Measurements from ENCODE around the gene DLEC1. TPM values are rescaled to one million over a fixed set of nuclear protein-coding genes. Genes with fewer than 3 reads are reported as not detected.

The DLEC1 gene
- total and polyA plus RNA-seq, 2 of the 4 experiments (the other 2 are of a cell fraction), result 0.03 TPM; not detected in 1

GRCh38 chr3:38083871-38084333, 44.9 kb downstream of the DLEC1 start:
- TF ChIP-seq RAD21 (IDR thresholded peaks at IDR 0.05; ENCODE audit: low read length), result no peak
- no peak for TF ChIP-seq MXI1 (IDR thresholded peaks at IDR 0.05; ENCODE audit: borderline replicate concordance, low read depth, low read length)
- no peak for TF ChIP-seq CHD1 (IDR thresholded peaks at IDR 0.05; ENCODE audit: low read depth, low read length)
- TF ChIP-seq RFX5 (IDR thresholded peaks at IDR 0.05; ENCODE audit: low read depth, low read length), result no peak
- no peak for TF ChIP-seq RCOR1 (IDR thresholded peaks at IDR 0.05; ENCODE audit: insufficient replicate concordance, low read length)
- TF ChIP-seq SMC3 (IDR thresholded peaks at IDR 0.05; ENCODE audit: low read depth, low read length), result no peak
- no peak for TF ChIP-seq NFE2L2 (IDR thresholded peaks at IDR 0.05; ENCODE audit: low read depth, low read length)
- TF ChIP-seq FOS (IDR thresholded peaks at IDR 0.05; ENCODE audit: low read depth, low read length), result no peak
- no peak for TF ChIP-seq MAZ (IDR thresholded peaks at IDR 0.05; ENCODE audit: borderline replicate concordance, low read depth, low read length)
- TF ChIP-seq USF2 (IDR thresholded peaks at IDR 0.05; ENCODE audit: low read depth, low read length), result no peak
- no peak for TF ChIP-seq ELK1 (IDR thresholded peaks at IDR 0.05; ENCODE audit: borderline replicate concordance, low read depth, low read length)
- TF ChIP-seq CTCF (conservative IDR thresholded peaks at IDR 0.05; ENCODE audit: low read depth, low read length), result no peak
- no peak for TF ChIP-seq MAFK (IDR thresholded peaks at IDR 0.05; ENCODE audit: low read depth, low read length)
- TF ChIP-seq POLR2A (IDR thresholded peaks at IDR 0.05; ENCODE audit: low read depth, low read length), result no peak
- TF ChIP-seq CEBPB (IDR thresholded peaks at IDR 0.05; ENCODE audit: low read depth, low read length), result no peak
- no peak for TF ChIP-seq BHLHE40 (IDR thresholded peaks at IDR 0.05; ENCODE audit: low read depth, low read length)
- no peak overlapping the region for H2BK20ac ChIP-seq (ENCODE audit: low read depth, low read length)
- no peak overlapping the region for H2BK5ac ChIP-seq (ENCODE audit: low read depth, low read length, poor library complexity, severe bottlenecking)
- H2BK120ac ChIP-seq (ENCODE audit: low read depth, low read length), result no peak overlapping the region
- H2BK15ac ChIP-seq (ENCODE audit: low read depth, low read length), result no peak overlapping the region
- H3K4me3 ChIP-seq (ENCODE audit: insufficient read depth, low read depth, low read length), result no peak overlapping the region
- in situ Hi-C loops (cut with MboI; ENCODE audit: low sequenced_read_pairs), result no loop called here
- no peak overlapping the region for H3K4me2 ChIP-seq (ENCODE audit: low read depth, low read length)
- H3K9me1 ChIP-seq (ENCODE audit: insufficient read depth, low read length), result no peaks in the 10 kb centered on the region
- H2AK5ac ChIP-seq (ENCODE audit: low read depth, low read length), result no peak overlapping the region
- H3K23ac ChIP-seq (ENCODE audit: low read depth, low read length), result no peak overlapping the region
- H3K4me1 ChIP-seq (ENCODE audit: control insufficient read depth, insufficient read depth, low read length), result no peaks in the 10 kb centered on the region
- 97% methylated on average over 6 of the region's 13 CpGs; no CpG with 5 or more reads in 1 of the 2 experiments for whole genome bisulfite sequencing, 2 experiments (ENCODE audit: extremely low coverage in 2 of 2, insufficient read length in 1 of 2)
- DNase-seq, result no peak
- no peak for ATAC-seq (ENCODE audit: low read depth)
- no peak overlapping the region for H3K18ac ChIP-seq (ENCODE audit: low read depth, low read length)
- no TSS peak for BruUV-seq (replicated peaks)
- H3K4ac ChIP-seq (ENCODE audit: low read depth, low read length), result no peak overlapping the region
- no peaks in the 10 kb centered on the region for H3K79me1 ChIP-seq (ENCODE audit: low read depth in 1 of 2, low read length in 2 of 2)
- H4K8ac ChIP-seq (ENCODE audit: low read depth in 2 of 2, low read length in 2 of 2), result no peak overlapping the region
- intact Hi-C loops (cut with micrococcal nuclease), result no loop called here
- no peak overlapping the region for H3K9ac ChIP-seq (ENCODE audit: low read depth, low read length)
- H3K9me3 ChIP-seq (ENCODE audit: control insufficient read depth, insufficient read depth, low read length), result peaks cover 2% of the 10 kb centered on the region; the same call in 1 of the 2 replicates
- H3K27ac ChIP-seq (ENCODE audit: insufficient read depth, low read length), result no peak overlapping the region
- no peak overlapping the region for H2AK9ac ChIP-seq (replicated peaks; ENCODE audit: low read depth, low read length, poor library complexity)
- H3K56ac ChIP-seq (ENCODE audit: extremely low read depth, insufficient read depth, low read length), result no peak overlapping the region
- dilution Hi-C loops (cut with HindIII; ENCODE audit: low sequenced_read_pairs, unreplicated experiment), result no loop called here
- no peak overlapping the region for H2AFZ ChIP-seq (replicated peaks; ENCODE audit: low read length, poor library complexity)
- no peak overlapping the region for H3K14ac ChIP-seq (replicated peaks; ENCODE audit: low read depth, low read length)
- H4K20me1 ChIP-seq (ENCODE audit: insufficient read depth, low read length), result no peaks in the 10 kb centered on the region
- POLR2A ChIA-PET (ENCODE audit: unreplicated experiment), result no interaction called here
- H3K27me3 ChIP-seq (ENCODE audit: control insufficient read depth, insufficient read depth, low read length), result peaks cover 2% of the 10 kb centered on the region; the same call in 1 of the 2 replicates
- no peaks in the 10 kb centered on the region for H3K36me3 ChIP-seq (ENCODE audit: control insufficient read depth, insufficient read depth, low read length)
- H4K91ac ChIP-seq (ENCODE audit: insufficient read depth, low read depth, low read length), result no peak overlapping the region
- H4K5ac ChIP-seq (ENCODE audit: low read depth, low read length), result no peak overlapping the region
- CTCF ChIA-PET, result no interaction called here
